Sigmoid colon (tissue), 7 donors: ENCODE results near the gene SLIT1. TPM values are rescaled to one million over a fixed set of nuclear protein-coding genes. Genes with fewer than 3 reads are reported as not detected.

Experiments
- DNase-seq: peaks from one replicate; pipeline ENCODE4 v3.0.0-alpha.2; 2019
- H3K27ac ChIP-seq, 4 donors: fragments of 200-600 bp; sonication (generic); one replicate each; pipeline ENCODE4 v1.5.1; 2016 to 2019; ENCODE audit warnings: mild to moderate bottlenecking in 1 of 4
- H3K27me3 ChIP-seq, 3 donors: fragments of 200-600 bp; sonication (generic); one replicate each; pipeline ENCODE4 v1.5.1; 2019; ENCODE audit warnings: mild to moderate bottlenecking in 1 of 3
- H3K36me3 ChIP-seq, 4 donors: fragments of 200-600 bp; sonication (generic); one replicate each; pipeline ENCODE4 v1.5.1; 2016 to 2019
- H3K4me1 ChIP-seq, 4 donors: fragments of 200-600 bp; sonication (generic); one replicate each; pipeline ENCODE4 v1.5.1; 2017 to 2019
- H3K4me3 ChIP-seq, 4 donors: fragments of 200-600 bp; sonication (generic); one replicate each; pipeline ENCODE4 v1.5.1; 2017 to 2019; ENCODE audit warnings: mild to moderate bottlenecking in 2 of 4, moderate library complexity in 1 of 4
- H3K9me3 ChIP-seq, 4 donors: fragments of 200-600 bp in 3 of 4; sonication (generic) in 3 of 4; one replicate each; pipeline versions ENCODE4 v1.5.1 to v1.6.1; 2013 to 2019
- EP300 ChIP-seq, 4 donors: sonication (generic); formaldehyde crosslinking; IDR thresholded peaks; one replicate each; pipeline ENCODE4 v1.6.1; 2017; ENCODE audit warnings: antibody characterized with exemption in 4 of 4
- POLR2A ChIP-seq, 2 donors: fragments of 450-650 bp; IDR thresholded peaks; one replicate each; pipeline ENCODE4 v1.6.1; 2016; ENCODE audit warnings: antibody characterized with exemption in 2 of 2, mild to moderate bottlenecking in 2 of 2, moderate library complexity in 2 of 2
- POLR2AphosphoS5 ChIP-seq, 4 donors: sonication (generic); formaldehyde crosslinking; IDR thresholded peaks; one replicate each; pipeline ENCODE4 v1.6.1; 2017; ENCODE audit warnings: antibody characterized with exemption in 4 of 4
- WGBS, 2 donors: extraction: QIAGEN DNeasy Blood & Tissue Kit; methylation state at CpG; one replicate each; pipeline ENCODE4 v1.1.7; 2013; 5-methylcytosine and 5-hydroxymethylcytosine counted together
- intact Hi-C: fragments of 100-400 bp; cut with DNase I; formaldehyde crosslinking; loops from one replicate; pipeline ENCODE4 v1.15.1; 2023
- polyA plus RNA-seq, 3 donors: library from polyadenylated mRNA; stranded (reverse); fragments of 200-250 nt; gene quantifications; one replicate each; pipeline ENCODE4 v1.2.3, GENCODE V29; 2013
- total RNA-seq, 4 donors: library from RNA; depleted of rRNA; stranded (reverse); fragments of >200 nt; gene quantifications; one replicate each; pipeline ENCODE4 v1.1.0, GENCODE V29; 2016
- TF ChIP-seq, protein P1 (sequence below), 4 experiments: fragments of 450-650 bp in 3 of 4; fragments of 200-600 bp in 1 of 4; IDR thresholded peaks; one replicate each; pipeline ENCODE4 v1.5.1; 2016 to 2019; ENCODE audit warnings: antibody characterized with exemption in 4 of 4, mild to moderate bottlenecking in 3 of 4, moderate library complexity in 2 of 4
- donor health status: healthy with polysubstance abuse.
- donor health status: Bipolar disorder and iron deficiency.
- donor health status: healthy.

The SLIT1 gene
- total and polyA plus RNA-seq, 7 donors: under 0.01 to 1.4 (median 0.58) TPM; not detected in 1

DNA sequence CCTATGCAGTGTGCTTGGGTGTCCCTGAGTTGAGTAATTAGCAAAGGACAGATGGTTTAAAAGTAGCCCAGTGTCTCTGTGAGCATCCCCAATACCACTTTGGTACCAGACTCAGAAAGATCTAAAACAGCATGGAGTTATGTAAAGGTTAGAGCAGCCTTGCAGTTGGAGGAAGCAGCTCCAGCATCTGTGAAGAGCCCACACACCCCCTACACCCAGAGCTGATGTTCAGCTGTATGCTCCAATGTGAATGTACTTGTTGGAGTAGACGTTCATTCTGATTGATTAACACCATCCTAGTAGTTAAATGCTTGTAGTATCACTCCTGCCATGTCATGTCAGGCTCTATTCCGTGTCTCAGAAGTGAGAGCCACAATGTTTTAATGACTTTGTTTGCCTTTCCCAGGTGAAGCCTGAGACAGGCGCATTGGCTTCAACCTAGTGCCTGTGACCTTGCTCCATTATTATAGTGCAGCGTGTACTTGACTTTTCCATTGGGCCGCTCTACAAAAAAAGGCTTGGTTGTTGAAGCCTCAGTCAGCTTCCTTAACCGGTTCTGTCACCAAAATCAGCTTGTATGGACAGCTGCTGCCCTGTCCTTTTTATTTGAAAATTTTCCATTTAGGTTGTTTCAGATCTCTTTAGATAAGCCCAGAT lies 199.4 kb downstream of the SLIT1 start:
- H3K27ac ChIP-seq: no peak overlapping the region
- DNase-seq: no peak
- WGBS, 2 donors: 92 to 95% methylated on average over 6 of the region's 6 CpGs
- intact Hi-C loops: no loop called here
- H3K4me3 ChIP-seq: no peak overlapping the region
- H3K9me3 ChIP-seq: no peaks in the 10 kb centered on the region
- H3K36me3 ChIP-seq: peaks cover 0 to 9% (median 4%) of the 10 kb centered on the region in 4 donors
- H3K4me1 ChIP-seq: peaks cover 0 to 25% (median 12%) of the 10 kb centered on the region in 4 donors
- no peaks in the 10 kb centered on the region for H3K27me3 ChIP-seq
- TF ChIP-seq POLR2A (IDR thresholded peaks at IDR 0.05) (no peak), POLR2AphosphoS5 (IDR thresholded peaks at IDR 0.05) (no peak), EP300 (IDR thresholded peaks at IDR 0.05) (no peak)
- TF ChIP-seq, protein P1, sequence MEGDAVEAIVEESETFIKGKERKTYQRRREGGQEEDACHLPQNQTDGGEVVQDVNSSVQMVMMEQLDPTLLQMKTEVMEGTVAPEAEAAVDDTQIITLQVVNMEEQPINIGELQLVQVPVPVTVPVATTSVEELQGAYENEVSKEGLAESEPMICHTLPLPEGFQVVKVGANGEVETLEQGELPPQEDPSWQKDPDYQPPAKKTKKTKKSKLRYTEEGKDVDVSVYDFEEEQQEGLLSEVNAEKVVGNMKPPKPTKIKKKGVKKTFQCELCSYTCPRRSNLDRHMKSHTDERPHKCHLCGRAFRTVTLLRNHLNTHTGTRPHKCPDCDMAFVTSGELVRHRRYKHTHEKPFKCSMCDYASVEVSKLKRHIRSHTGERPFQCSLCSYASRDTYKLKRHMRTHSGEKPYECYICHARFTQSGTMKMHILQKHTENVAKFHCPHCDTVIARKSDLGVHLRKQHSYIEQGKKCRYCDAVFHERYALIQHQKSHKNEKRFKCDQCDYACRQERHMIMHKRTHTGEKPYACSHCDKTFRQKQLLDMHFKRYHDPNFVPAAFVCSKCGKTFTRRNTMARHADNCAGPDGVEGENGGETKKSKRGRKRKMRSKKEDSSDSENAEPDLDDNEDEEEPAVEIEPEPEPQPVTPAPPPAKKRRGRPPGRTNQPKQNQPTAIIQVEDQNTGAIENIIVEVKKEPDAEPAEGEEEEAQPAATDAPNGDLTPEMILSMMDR (IDR thresholded peaks at IDR 0.05): no peak

DNA sequence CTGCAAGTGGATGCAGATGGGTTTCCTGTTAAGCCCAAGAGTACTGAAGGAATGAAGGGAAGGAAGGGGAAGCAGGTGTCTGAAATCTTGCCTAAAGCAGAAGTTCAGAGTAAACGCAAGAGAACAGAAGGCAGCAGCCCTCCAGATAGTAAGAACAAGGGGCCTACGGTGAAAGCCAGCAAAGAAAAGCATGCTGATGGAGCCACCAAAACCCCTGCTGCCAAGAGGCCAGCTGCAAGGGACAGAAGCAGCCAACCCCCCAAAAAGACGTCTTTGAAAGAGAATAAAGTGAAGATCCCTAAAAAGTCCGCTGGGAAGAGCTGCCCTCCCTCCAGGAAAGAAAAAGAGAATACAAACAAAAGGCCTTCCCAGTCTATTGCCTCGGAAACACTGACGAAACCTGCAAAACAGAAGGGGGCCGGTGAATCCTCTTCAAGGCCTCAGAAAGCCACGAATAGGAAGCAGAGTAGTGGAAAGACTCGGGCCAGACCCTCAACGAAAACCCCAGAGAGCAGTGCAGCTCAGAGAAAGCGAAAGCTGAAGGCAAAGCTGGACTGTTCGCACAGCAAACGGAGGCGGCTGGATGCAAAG lies 201.1 kb downstream of the SLIT1 start:
- Histone ChIP-seq H3K27ac (peak overlapping the region in 1 of 4 donors; percentile 9), H3K4me3 (peak overlapping the region in 1 of 4 donors; percentile 13), H3K4me1 (peaks cover 0 to 13% (median 3%) of the 10 kb centered on the region in 4 donors), H3K9me3 (no peaks in the 10 kb centered on the region), H3K27me3 (no peaks in the 10 kb centered on the region), H3K36me3 (peaks cover 5 to 17% (median 10%) of the 10 kb centered on the region in 4 donors)
- intact Hi-C loops: no loop called here
- 55 to 88% methylated on average over 14 of the region's 14 CpGs for WGBS, 2 donors
- no peak for TF ChIP-seq POLR2A (IDR thresholded peaks at IDR 0.05)
- no peak for TF ChIP-seq POLR2AphosphoS5 (IDR thresholded peaks at IDR 0.05)
- TF ChIP-seq, protein P1 (IDR thresholded peaks at IDR 0.05): no peak
- DNase-seq: no peak

DNA sequence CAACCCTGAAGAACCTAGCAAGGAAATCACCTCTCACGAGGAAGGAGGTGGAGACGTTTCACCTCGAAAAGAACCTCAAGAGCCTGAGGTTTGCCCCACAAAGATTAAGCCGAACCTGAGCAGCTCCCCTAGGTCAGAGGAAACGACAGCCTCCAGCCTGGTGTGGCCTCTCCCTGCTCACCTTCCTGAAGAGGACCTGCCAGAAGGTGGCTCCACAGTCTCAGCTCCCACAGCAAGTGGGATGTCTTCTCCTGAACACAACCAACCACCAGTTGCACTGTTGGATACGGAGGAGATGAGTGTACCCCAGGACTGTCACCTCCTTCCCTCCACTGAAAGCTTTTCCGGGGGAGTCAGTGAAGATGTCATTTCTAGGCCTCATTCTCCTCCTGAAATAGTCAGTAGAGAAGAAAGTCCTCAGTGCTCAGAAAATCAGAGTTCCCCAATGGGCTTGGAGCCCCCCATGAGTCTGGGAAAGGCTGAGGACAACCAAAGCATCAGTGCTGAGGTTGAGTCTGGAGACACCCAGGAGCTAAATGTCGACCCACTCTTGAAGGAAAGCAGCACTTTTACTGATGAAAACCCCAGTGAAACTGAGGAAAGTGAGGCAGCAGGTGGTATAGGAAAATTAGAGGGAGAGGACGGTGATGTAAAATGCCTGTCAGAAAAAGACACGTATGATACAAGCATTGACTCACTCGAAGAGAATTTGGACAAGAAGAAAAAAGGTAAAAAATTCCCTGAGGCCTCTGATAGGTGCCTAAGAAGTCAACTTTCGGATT lies 203.4 kb downstream of the SLIT1 start:
- 87 to 97% methylated on average over 12 of the region's 12 CpGs for WGBS, 2 donors
- no peaks in the 10 kb centered on the region for H3K4me1 ChIP-seq
- H3K27me3 ChIP-seq: no peaks in the 10 kb centered on the region
- no peak for TF ChIP-seq POLR2AphosphoS5 (IDR thresholded peaks at IDR 0.05)
- no peak for TF ChIP-seq EP300 (IDR thresholded peaks at IDR 0.05)
- no peak for TF ChIP-seq POLR2A (IDR thresholded peaks at IDR 0.05)
- TF ChIP-seq, protein P1 (IDR thresholded peaks at IDR 0.05): no peak
- no peak for DNase-seq
- H3K4me3 ChIP-seq: no peak overlapping the region
- H3K36me3 ChIP-seq: peaks cover 5 to 17% (median 10%) of the 10 kb centered on the region in 4 donors
- H3K27ac ChIP-seq: no peak overlapping the region
- H3K9me3 ChIP-seq: no peaks in the 10 kb centered on the region
- intact Hi-C loops: no loop called here

DNA sequence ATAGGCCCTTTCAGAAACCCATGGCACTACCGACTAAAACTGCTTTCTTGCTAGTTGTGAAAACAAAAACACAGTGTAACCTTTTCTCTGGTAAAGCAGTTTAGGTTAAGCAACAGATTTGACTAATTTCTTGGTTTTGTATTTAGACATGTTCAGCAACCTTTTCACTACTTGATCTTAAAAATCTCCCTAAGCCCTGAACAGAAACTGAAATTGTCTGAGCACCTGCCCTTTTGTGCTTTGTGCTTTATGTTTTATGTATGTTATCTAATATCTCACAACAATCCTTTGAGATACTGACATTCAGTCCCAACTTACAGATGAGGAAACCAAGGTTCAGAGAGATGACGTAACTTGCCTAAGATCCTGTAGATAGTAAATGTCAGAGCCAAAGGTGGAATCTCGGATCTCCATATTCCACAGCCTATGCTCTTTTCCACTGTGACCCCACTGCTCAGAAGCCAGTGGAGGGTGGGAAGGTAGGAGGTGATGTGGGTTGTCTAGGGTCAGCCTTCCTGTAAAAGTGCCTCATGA lies 207.1 kb downstream of the SLIT1 start:
- intact Hi-C loops: no loop called here
- H3K4me3 ChIP-seq: no peak overlapping the region
- WGBS, 2 donors: 79 to 83% methylated on average over 3 of the region's 3 CpGs

More for the DNA sequence above, 207.1 kb downstream of the SLIT1 start:
- no peaks in the 10 kb centered on the region for H3K9me3 ChIP-seq
- no peak overlapping the region for H3K27ac ChIP-seq
- no peaks in the 10 kb centered on the region for H3K27me3 ChIP-seq
- TF ChIP-seq, protein P1 (IDR thresholded peaks at IDR 0.05): no peak
- H3K4me1 ChIP-seq: no peaks in the 10 kb centered on the region
- H3K36me3 ChIP-seq: peaks cover 5 to 17% (median 10%) of the 10 kb centered on the region in 4 donors
- no peak for DNase-seq
